B cell (primary cell): ENCODE results near the gene LARGE1.
A peak's percentile ranks its signal among the peaks of the same experiment; 100 is the strongest.

Experiments
- EZH2 ChIP-seq: IDR thresholded peaks from 2 replicates; pipeline ENCODE4 v1.6.1; 2012; ENCODE audit warnings: borderline replicate concordance, low read depth, mild to moderate bottlenecking, moderate library complexity, low read length; ENCODE audit not compliant: insufficient read depth, poor library complexity, severe bottlenecking
- TF ChIP-seq, protein P1 (sequence below): fragments of 200-600 bp; IDR thresholded peaks from one replicate; pipeline ENCODE4 v1.8.0; 2022; ENCODE audit warnings: antibody characterized with exemption, mild to moderate bottlenecking

DNA sequence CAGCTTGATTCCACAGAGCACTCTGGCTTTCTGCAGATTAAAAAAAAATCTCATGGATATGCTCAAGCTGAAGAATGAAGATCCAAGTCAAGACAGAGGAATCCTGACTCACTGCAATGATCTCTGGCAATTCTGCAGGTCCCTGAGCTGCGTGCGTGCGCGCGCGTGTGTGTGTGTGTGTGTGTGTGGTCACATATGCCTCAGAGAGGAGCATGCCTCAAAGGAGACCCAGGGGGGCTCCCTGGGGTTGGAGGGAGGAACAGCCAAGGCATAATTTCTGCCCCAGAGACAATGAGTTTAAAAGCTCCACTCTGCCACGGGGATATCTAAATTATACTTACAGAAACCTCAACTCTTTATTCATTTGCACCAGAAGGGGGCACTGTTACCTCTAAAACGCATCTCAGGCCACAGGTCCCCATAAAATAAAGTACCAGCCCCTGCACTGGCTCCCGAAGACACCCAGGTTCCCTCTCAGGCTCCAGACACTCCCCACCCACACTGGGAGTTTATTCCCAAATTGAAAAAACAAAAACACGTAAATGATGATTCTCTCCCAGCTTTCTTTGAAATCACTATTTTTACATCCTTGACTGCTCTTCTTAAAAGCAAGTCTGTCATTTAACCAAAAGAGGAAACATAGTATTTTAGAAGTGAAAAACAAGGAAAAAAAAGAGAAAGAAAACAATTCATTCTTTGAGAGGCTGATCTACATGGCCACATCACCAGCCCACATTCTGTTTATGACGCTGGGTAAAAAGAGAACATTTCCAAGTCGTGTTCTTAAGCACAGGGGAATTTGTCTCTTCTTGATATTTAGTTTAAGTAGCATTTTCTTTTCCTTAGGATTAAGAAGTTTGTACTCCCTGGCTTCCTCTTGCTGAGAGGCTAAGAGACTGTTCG lies 401.0 kb downstream of the LARGE1 start:
- TF ChIP-seq, protein P1, sequence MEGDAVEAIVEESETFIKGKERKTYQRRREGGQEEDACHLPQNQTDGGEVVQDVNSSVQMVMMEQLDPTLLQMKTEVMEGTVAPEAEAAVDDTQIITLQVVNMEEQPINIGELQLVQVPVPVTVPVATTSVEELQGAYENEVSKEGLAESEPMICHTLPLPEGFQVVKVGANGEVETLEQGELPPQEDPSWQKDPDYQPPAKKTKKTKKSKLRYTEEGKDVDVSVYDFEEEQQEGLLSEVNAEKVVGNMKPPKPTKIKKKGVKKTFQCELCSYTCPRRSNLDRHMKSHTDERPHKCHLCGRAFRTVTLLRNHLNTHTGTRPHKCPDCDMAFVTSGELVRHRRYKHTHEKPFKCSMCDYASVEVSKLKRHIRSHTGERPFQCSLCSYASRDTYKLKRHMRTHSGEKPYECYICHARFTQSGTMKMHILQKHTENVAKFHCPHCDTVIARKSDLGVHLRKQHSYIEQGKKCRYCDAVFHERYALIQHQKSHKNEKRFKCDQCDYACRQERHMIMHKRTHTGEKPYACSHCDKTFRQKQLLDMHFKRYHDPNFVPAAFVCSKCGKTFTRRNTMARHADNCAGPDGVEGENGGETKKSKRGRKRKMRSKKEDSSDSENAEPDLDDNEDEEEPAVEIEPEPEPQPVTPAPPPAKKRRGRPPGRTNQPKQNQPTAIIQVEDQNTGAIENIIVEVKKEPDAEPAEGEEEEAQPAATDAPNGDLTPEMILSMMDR = peak; percentile 79
- TF ChIP-seq EZH2 = no peak
